ENCODE measurements around the gene TMPRSS11B.
"Not testable (repeated sequence)": the region's sequence is repeated elsewhere in the genome, so short reads cannot be mapped to it uniquely, and the experiment has no call there.

Gene TMPRSS11B

GRCh38 chr4:68245594-68245993 lies at the start of gene TMPRSS11B:
TMPRSS11B (minus strand) TSS chr4:68245694; CDS start chr4:68245558, 136 bp downstream.
- DNase-seq = no peak

- no peak for DNase-seq
Observed at GRCh38 chr4:68291256-68291655, 45.8 kb upstream of the TMPRSS11B start.

GRCh38 chr4:68288393-68288740 lies 42.9 kb upstream of the TMPRSS11B start:
- DNase-seq = no peak

- no peak for DNase-seq
Observed at GRCh38 chr4:68287704-68288392, 42.4 kb upstream of the TMPRSS11B start.

GRCh38 chr4:68283714-68284113 lies 38.2 kb upstream of the TMPRSS11B start:
- DNase-seq = no peak

- no peak for DNase-seq
Observed at GRCh38 chr4:68283095-68283494, 37.6 kb upstream of the TMPRSS11B start.

GRCh38 chr4:68281796-68282740 lies 36.6 kb upstream of the TMPRSS11B start:
- not testable (repeated sequence) for DNase-seq

GRCh38 chr4:68278029-68278428 lies 32.5 kb upstream of the TMPRSS11B start:
- no peak for DNase-seq

GRCh38 chr4:68277627-68278026 lies 32.1 kb upstream of the TMPRSS11B start:
- no peak for DNase-seq

- no peak for DNase-seq
Observed at GRCh38 chr4:68272860-68273259, 27.4 kb upstream of the TMPRSS11B start.

- DNase-seq = no peak
Observed at GRCh38 chr4:68272380-68272779, 26.9 kb upstream of the TMPRSS11B start.

GRCh38 chr4:68271851-68272357 lies 26.4 kb upstream of the TMPRSS11B start:
- DNase-seq = peak in 1 of 56 donors; percentile 1

GRCh38 chr4:68267433-68267944 lies 22.0 kb upstream of the TMPRSS11B start:
- DNase-seq = no peak

- DNase-seq = no peak
Observed at GRCh38 chr4:68264875-68265565, 19.5 kb upstream of the TMPRSS11B start.

- DNase-seq = no peak
Observed at GRCh38 chr4:68259191-68259590, 13.7 kb upstream of the TMPRSS11B start.

GRCh38 chr4:68257719-68258118 lies 12.2 kb upstream of the TMPRSS11B start:
- no peak for DNase-seq

GRCh38 chr4:68256284-68256683 lies 10.8 kb upstream of the TMPRSS11B start:
- no peak for DNase-seq

GRCh38 chr4:68250151-68250930 lies 4.8 kb upstream of the TMPRSS11B start:
- DNase-seq = no peak

GRCh38 chr4:68249434-68249833 lies 3.9 kb upstream of the TMPRSS11B start:
- no peak for DNase-seq

GRCh38 chr4:68240620-68241019 lies 4.9 kb downstream of the TMPRSS11B start:
- DNase-seq = no peak

GRCh38 chr4:68228568-68228967 lies 16.9 kb downstream of the TMPRSS11B start:
- DNase-seq = no peak

Measured in nucleus accumbens (tissue), 56 donors.